Measurements from ENCODE around the gene KCNIP3. TPM values are rescaled to one million over a fixed set of nuclear protein-coding genes. Genes with fewer than 3 reads are reported as not detected.

The KCNIP3 gene
- 10 to 100 TPM in 2 of 4 donors, 1 to 10 TPM in 2; 2.3 to 28.0 (median 12.7) TPM for total RNA-seq

GRCh38 chr2:95296880-95297487, at the start of gene KCNIP3:
TSS of gene KCNIP3 (plus strand) at chr2:95297347. CDS start at chr2:95297439, 92 bp downstream.
- no peak for TF ChIP-seq CTCF (IDR thresholded peaks at IDR 0.05; ENCODE audit: low read depth)

GRCh38 chr2:95258271-95258670, 38.9 kb upstream of the KCNIP3 start:
- TF ChIP-seq CTCF (IDR thresholded peaks at IDR 0.05; ENCODE audit: low read depth) = no peak

- no peak for TF ChIP-seq CTCF (IDR thresholded peaks at IDR 0.05; ENCODE audit: low read depth)
Observed at GRCh38 chr2:95260028-95261023, 36.8 kb upstream of the KCNIP3 start.

GRCh38 chr2:95261602-95262001, 35.5 kb upstream of the KCNIP3 start:
- no peak for TF ChIP-seq CTCF (IDR thresholded peaks at IDR 0.05; ENCODE audit: low read depth)

- no peak for TF ChIP-seq CTCF (IDR thresholded peaks at IDR 0.05; ENCODE audit: low read depth)
Observed at GRCh38 chr2:95262896-95263542, 34.1 kb upstream of the KCNIP3 start.

GRCh38 chr2:95264624-95265023, 32.5 kb upstream of the KCNIP3 start:
- no peak for TF ChIP-seq CTCF (IDR thresholded peaks at IDR 0.05; ENCODE audit: low read depth)

- no peak for TF ChIP-seq CTCF (IDR thresholded peaks at IDR 0.05; ENCODE audit: low read depth)
Observed at GRCh38 chr2:95265182-95265581, 32.0 kb upstream of the KCNIP3 start.

Data from subcutaneous adipose tissue (tissue), 4 donors.